AG04449 (cell line): ENCODE data around the gene FBXO27.
A peak's percentile ranks its signal among the peaks of the same experiment; 100 is the strongest.

Experiments used
- CTCF ChIA-PET: fragments of 350-600 bp; formaldehyde crosslinking; extraction: SDS; loops from one replicate; lab custom pipeline; 2021; ENCODE audit warnings: antibody characterized with exemption; lab: Yijun Ruan, JAX
- POLR2A ChIA-PET: fragments of 400-600, 350-600 bp; formaldehyde crosslinking; extraction: SDS; loops from one replicate; lab custom pipeline; 2020; ENCODE audit warnings: antibody characterized with exemption, inconsistent platforms; lab: Yijun Ruan, JAX
- DNase-seq: peaks from one replicate; pipeline ENCODE4 v3.0.0-alpha.2; 2010; ENCODE audit warnings: low read depth, low spot score
- H3K4me3 ChIP-seq: 2 replicates; pipeline ENCODE4 v1.5.1; 2011; ENCODE audit warnings: low read depth, mild to moderate bottlenecking, control low read depth, low read length
- TF ChIP-seq, protein P1 (sequence below): IDR thresholded peaks from one replicate; pipeline ENCODE4 v1.5.1; 2011; ENCODE audit warnings: mild to moderate bottlenecking, moderate library complexity, low read length, control low read depth, inconsistent platforms; ENCODE audit not compliant: insufficient read depth; ENCODE audit errors: missing control alignments

Gene FBXO27

GRCh38 chr19:39059302-39059701, 27.0 kb upstream of the FBXO27 start:
- POLR2A ChIA-PET = no interaction called here

DNA sequence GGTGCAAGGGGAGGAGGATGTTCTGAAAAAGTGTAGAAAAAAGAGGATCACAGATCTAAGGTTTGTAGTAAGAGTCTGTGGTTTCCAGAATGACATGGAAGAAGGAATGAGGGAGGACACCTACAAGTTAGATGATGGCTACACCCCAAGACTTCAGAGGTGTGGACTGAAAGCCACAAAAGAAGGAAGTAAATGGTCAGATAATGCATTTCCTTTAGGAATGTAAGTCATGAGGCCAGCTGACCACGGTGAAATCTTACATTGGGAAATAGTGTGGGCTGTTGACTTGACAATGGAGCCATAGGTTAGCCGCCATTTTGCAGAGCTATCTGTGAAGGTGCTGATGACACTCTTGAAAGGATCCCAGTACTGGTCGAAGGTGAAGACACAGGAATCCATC, 25.3 kb upstream of the FBXO27 start:
- no peak overlapping the region for H3K4me3 ChIP-seq
- ChIA-PET POLR2A (no interaction called here), CTCF (interaction anchor here (1.2 kb wide), 1 partner anchor 12 kb away, joined by 3 read pairs; no protein-coding TSS in a partner anchor)
- DNase-seq = no peak
- TF ChIP-seq, protein P1, sequence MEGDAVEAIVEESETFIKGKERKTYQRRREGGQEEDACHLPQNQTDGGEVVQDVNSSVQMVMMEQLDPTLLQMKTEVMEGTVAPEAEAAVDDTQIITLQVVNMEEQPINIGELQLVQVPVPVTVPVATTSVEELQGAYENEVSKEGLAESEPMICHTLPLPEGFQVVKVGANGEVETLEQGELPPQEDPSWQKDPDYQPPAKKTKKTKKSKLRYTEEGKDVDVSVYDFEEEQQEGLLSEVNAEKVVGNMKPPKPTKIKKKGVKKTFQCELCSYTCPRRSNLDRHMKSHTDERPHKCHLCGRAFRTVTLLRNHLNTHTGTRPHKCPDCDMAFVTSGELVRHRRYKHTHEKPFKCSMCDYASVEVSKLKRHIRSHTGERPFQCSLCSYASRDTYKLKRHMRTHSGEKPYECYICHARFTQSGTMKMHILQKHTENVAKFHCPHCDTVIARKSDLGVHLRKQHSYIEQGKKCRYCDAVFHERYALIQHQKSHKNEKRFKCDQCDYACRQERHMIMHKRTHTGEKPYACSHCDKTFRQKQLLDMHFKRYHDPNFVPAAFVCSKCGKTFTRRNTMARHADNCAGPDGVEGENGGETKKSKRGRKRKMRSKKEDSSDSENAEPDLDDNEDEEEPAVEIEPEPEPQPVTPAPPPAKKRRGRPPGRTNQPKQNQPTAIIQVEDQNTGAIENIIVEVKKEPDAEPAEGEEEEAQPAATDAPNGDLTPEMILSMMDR = no peak

More at GRCh38 chr19:39059302-39059701, 27.0 kb upstream of the FBXO27 start:
- CTCF ChIA-PET = no interaction called here
- TF ChIP-seq, protein P1 = no peak
- no peak overlapping the region for H3K4me3 ChIP-seq
- DNase-seq = no peak

- DNase-seq = no peak
- TF ChIP-seq, protein P1 = no peak
- CTCF ChIA-PET = no interaction called here
- POLR2A ChIA-PET = no interaction called here
- no peak overlapping the region for H3K4me3 ChIP-seq
These were observed 21.7 kb upstream of the FBXO27 start for GRCh38 chr19:39054091-39054470.

DNA sequence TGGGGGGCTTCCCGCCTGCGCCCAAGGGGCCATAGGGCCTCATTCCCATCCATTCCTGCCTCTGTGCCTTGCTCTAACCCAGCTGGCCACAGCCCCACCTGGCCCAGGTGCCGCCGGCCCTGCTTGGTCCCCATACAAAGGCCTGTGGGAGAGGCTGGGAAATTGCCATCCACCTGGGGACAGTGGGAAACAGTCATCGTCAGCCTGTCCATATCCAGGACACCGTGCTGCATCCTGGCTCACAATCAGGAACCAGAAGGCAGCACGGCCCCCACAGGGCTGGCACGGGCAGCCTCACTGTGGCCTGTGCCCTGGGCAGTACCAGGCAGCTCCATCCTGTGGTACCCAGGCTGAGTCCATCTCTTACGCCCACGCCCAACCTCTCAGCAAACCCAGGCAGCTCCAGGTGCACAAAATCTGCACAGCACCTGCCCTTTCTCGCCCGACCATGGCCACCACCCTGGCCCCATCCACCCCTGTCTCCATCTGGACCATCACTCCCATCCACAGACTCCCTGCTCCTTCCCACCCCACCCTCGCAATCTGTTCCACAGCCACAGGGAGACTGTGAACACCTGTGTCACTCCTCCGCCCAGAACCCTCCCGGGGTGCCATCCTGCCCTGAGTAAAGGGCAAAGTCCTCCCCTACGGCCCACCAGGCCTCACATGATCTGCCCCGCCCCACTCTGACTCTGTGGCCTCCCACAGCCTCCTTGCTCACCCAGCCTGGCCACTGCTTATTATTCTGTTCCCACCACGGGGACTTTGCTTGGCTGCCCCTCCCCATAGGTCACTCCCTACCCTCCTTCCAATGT, 21.1 kb upstream of the FBXO27 start:
- ChIA-PET POLR2A (no interaction called here), CTCF (interaction anchor here (0.6 kb wide), 1 partner anchor 278 kb away, joined by 3 read pairs; no protein-coding TSS in a partner anchor)
- no peak for DNase-seq

DNA sequence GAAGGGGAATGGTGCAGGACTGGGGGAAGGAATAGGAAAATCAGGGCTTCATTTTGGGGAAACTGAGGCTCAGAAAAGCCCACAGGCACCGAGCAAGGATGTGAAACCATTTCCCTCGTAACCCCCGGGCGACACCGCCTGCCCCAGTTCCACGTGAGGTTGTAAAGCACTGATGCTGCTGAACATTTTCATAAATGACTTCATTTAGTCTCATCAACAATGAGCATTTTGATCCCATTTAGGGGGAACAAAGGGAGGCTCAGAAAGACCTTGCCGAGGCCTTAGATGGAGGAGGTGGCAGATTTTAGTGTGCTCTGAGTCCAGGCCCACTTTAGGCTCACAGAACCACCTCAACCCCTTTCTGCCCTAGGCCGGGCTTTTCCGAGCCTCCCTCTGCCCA, 20.5 kb upstream of the FBXO27 start:
- ChIA-PET POLR2A (no interaction called here), CTCF (interaction anchor here (0.6 to 2.4 kb wide), 24 partner anchors 8 to 282 kb away, joined by 3 to 18 read pairs (median 4); no protein-coding TSS in a partner anchor)
- no peak for DNase-seq
- TF ChIP-seq, protein P1 = no peak
- no peak overlapping the region for H3K4me3 ChIP-seq

More for the DNA sequence above, 21.1 kb upstream of the FBXO27 start:
- TF ChIP-seq, protein P1 = no peak
- H3K4me3 ChIP-seq = no peak overlapping the region

DNA sequence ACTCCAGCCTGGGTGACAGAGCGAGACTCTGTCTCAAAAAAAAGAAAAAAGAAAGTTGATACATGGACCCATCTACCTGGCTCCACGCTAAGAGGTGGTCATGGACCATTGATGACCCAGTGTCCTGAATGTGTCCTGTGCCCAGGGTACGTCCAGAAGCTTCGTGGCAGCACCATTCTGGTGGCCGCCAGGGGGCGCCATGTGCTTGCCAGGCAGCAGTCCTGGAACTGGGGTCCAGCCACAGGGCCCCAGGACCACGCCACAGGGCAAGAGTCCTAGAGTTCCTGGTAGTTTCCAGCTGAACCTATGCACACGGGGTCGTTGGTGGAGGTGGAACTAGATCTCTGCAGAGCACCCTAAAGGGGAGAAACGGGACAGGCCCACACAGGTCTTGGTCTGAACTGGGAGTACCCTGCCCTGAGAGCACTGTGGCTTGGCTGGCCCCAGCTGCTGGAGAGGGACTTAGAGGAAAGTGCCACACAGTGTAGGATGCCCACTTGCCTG, 19.9 kb upstream of the FBXO27 start:
- TF ChIP-seq, protein P1 = peak; percentile 90
- POLR2A ChIA-PET = no interaction called here
- H3K4me3 ChIP-seq = no peak overlapping the region
- DNase-seq = no peak
- CTCF ChIA-PET = interaction anchor here (0.6 to 2.4 kb wide), 28 partner anchors 8 to 283 kb away, joined by 3 to 18 read pairs (median 4); partner anchors contain the start of gene FBXO27
